ENCODE results near the gene CIB4.

CIB4 gene

GRCh38 chr2:26575836-26576564 lies 65.2 kb downstream of the CIB4 start:
- no peak for DNase-seq (ENCODE audit: extremely low read depth, low read depth)
- no peak for TF ChIP-seq CTCF (IDR thresholded peaks at IDR 0.05; ENCODE audit: low read depth, low read length)

- no peak for DNase-seq (ENCODE audit: extremely low read depth, low read depth)
- no peak for TF ChIP-seq CTCF (IDR thresholded peaks at IDR 0.05; ENCODE audit: low read depth, low read length)
Observed at GRCh38 chr2:26574900-26575560, 66.1 kb downstream of the CIB4 start.

GRCh38 chr2:26574066-26574899 lies 66.9 kb downstream of the CIB4 start:
- no peak for TF ChIP-seq CTCF (IDR thresholded peaks at IDR 0.05; ENCODE audit: low read depth, low read length)
- DNase-seq (ENCODE audit: extremely low read depth, low read depth) = no peak

- no peak for DNase-seq (ENCODE audit: extremely low read depth, low read depth)
- TF ChIP-seq CTCF (IDR thresholded peaks at IDR 0.05; ENCODE audit: low read depth, low read length) = no peak
Observed at GRCh38 chr2:26573241-26573925, 67.8 kb downstream of the CIB4 start.

- no peak for TF ChIP-seq CTCF (IDR thresholded peaks at IDR 0.05; ENCODE audit: low read depth, low read length)
- no peak for DNase-seq (ENCODE audit: extremely low read depth, low read depth)
Observed at GRCh38 chr2:26572591-26572990, 68.6 kb downstream of the CIB4 start.

GRCh38 chr2:26571316-26571715 lies 69.8 kb downstream of the CIB4 start:
- no peak for TF ChIP-seq CTCF (IDR thresholded peaks at IDR 0.05; ENCODE audit: low read depth, low read length)
- no peak for DNase-seq (ENCODE audit: extremely low read depth, low read depth)
